Panc1 (cell line): Measurements from ENCODE around the gene BTG1. TPM values are rescaled to one million over a fixed set of nuclear protein-coding genes. Genes with fewer than 3 reads are reported as not detected.

ENCODE experiments used
- ATAC-seq: fragments of 200-7000 bp; cut with Tn5 transposase; 2 replicates; pipeline ENCODE4 v1.9.1; 2020; ENCODE audit warnings: mild to moderate bottlenecking, moderate library complexity
- BruUV-seq: library from RNA; stranded (reverse); fragments of 400-500 nt; replicated peaks from 2 replicates; lab custom pipeline; 2021; lab: Mats Ljungman, UMichigan
- CTCF ChIA-PET: fragments of 300-600 bp; sonication (Branson Sonifier 250); formaldehyde crosslinking; loops from one replicate; lab custom pipeline; 2022; ENCODE audit warnings: antibody characterized with exemption; lab: Charles Lee
- POLR2A ChIA-PET: fragments of 300-600 bp; sonication (Branson Sonifier 250); formaldehyde crosslinking; loops from one replicate; lab custom pipeline; 2022; ENCODE audit warnings: antibody characterized with exemption; lab: Charles Lee
- DNase-seq: peaks from one replicate; pipeline ENCODE4 v3.0.0-alpha.2; 2010; ENCODE audit warnings: low read depth, low spot score
- H3K27ac ChIP-seq: 2 replicates; pipeline ENCODE4 v1.5.1; 2011; ENCODE audit warnings: mild to moderate bottlenecking, low read length, inconsistent platforms
- H3K27me3 ChIP-seq: fragments of 200-500 bp; sonication (Bioruptor generic); 2 replicates; pipeline ENCODE4 v1.6.0; 2014; ENCODE audit warnings: low read length, inconsistent platforms; ENCODE audit not compliant: control insufficient read depth, insufficient read depth
- H3K36me3 ChIP-seq: fragments of 200-500 bp; sonication (Bioruptor generic); 2 replicates; pipeline ENCODE4 v1.5.1; 2014; ENCODE audit warnings: inconsistent platforms, mild to moderate bottlenecking, low read length, moderate library complexity; ENCODE audit not compliant: control insufficient read depth, insufficient read depth
- H3K4me1 ChIP-seq: 2 replicates; pipeline ENCODE4 v1.5.1; 2011; ENCODE audit warnings: inconsistent platforms, mild to moderate bottlenecking, low read length, moderate library complexity; ENCODE audit not compliant: control insufficient read depth, insufficient read depth
- H3K4me3 ChIP-seq, 2 experiments: 2 replicates each; pipeline ENCODE4 v1.5.1; 2011 to 2012; ENCODE audit warnings: low read depth in 2 of 2, low read length in 2 of 2, mild to moderate bottlenecking in 2 of 2, inconsistent platforms in 1 of 2, moderate library complexity in 1 of 2
- H3K9me3 ChIP-seq: fragments of 200-500 bp; sonication (Bioruptor generic); 2 replicates; pipeline ENCODE4 v1.5.1; 2014; ENCODE audit warnings: low read depth, mild to moderate bottlenecking, inconsistent platforms, low read length, moderate library complexity; ENCODE audit not compliant: control insufficient read depth, insufficient read depth
- CTCF ChIP-seq: fragments of 450-650 bp; IDR thresholded peaks from 2 replicates; pipeline ENCODE4 v1.5.1; 2017; ENCODE audit warnings: mild to moderate bottlenecking
- POLR2AphosphoS5 ChIP-seq: IDR thresholded peaks from 2 replicates; pipeline ENCODE4 v1.6.1; 2012; ENCODE audit warnings: mild to moderate bottlenecking, low read depth, low read length, moderate library complexity
- SIN3A ChIP-seq: IDR thresholded peaks from 2 replicates; pipeline ENCODE4 v1.6.1; 2012; ENCODE audit warnings: low read depth, mild to moderate bottlenecking, low read length, moderate library complexity, borderline replicate concordance; ENCODE audit not compliant: insufficient read depth
- TCF7L2 ChIP-seq: IDR thresholded peaks from 2 replicates; pipeline ENCODE4 v1.6.1; 2011; ENCODE audit warnings: mild to moderate bottlenecking, low read depth, low read length, inconsistent platforms
- in situ Hi-C: cut with HindIII; loops from 2 replicates; pipeline ENCODE4 v1.10.0; 2016; ENCODE audit warnings: low sequenced_read_pairs, low pct_unique_long_range_greater_than_20kb
- intact Hi-C: fragments of 100-400 bp; cut with micrococcal nuclease; formaldehyde crosslinking; loops from one replicate; pipeline ENCODE4 v1.10.0; 2022; ENCODE audit not compliant: unreplicated experiment
- total RNA-seq: library from RNA; stranded (reverse); gene quantifications from one replicate; pipeline ENCODE4 v1.2.1, GENCODE V29; 2021; ENCODE audit not compliant: unreplicated experiment
- TF ChIP-seq, protein P1 (sequence below), 2 experiments: IDR thresholded peaks; 2 replicates each; pipeline ENCODE4 v1.6.1; 2011 to 2012; ENCODE audit warnings: low read depth in 2 of 2, control low read depth in 1 of 2, low read length in 1 of 2, mild to moderate bottlenecking in 1 of 2, moderate library complexity in 1 of 2; ENCODE audit not compliant: insufficient read depth in 1 of 2

Gene BTG1
- total RNA-seq, 1 experiment from 2014 or later = 50.0 TPM

DNA sequence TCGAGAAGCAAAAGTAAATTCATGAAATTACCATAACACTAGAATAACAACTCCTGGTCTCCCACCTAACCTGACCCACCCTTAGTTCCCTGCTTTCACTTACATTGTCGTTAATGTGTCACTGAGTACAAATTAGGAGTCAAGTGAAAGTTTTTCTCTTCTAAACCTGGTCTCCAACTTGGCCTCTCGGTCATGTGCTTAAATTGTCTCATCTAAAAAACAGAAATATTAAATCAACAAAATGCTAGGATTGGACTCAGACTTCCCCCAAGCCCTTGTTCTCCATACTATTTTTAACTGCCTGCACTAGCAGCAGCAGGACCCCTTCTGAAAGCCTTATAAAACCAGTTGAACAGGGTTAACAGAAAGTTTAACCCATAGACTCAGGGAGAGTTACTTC, 1.8 kb upstream of the BTG1 start:
- no peaks in the 10 kb centered on the region for H3K27me3 ChIP-seq
- H3K4me1 ChIP-seq = peaks cover 16% of the 10 kb centered on the region
- ChIA-PET POLR2A (no interaction called here), CTCF (no interaction called here)
- intact Hi-C loops (loop anchor here (5.0 to 10.0 kb wide), 3 partner anchors 143 to 505 kb away; no protein-coding TSS in a partner anchor), in situ Hi-C loops (no loop called here)
- no peak for TF ChIP-seq TCF7L2
- TF ChIP-seq, protein P1, sequence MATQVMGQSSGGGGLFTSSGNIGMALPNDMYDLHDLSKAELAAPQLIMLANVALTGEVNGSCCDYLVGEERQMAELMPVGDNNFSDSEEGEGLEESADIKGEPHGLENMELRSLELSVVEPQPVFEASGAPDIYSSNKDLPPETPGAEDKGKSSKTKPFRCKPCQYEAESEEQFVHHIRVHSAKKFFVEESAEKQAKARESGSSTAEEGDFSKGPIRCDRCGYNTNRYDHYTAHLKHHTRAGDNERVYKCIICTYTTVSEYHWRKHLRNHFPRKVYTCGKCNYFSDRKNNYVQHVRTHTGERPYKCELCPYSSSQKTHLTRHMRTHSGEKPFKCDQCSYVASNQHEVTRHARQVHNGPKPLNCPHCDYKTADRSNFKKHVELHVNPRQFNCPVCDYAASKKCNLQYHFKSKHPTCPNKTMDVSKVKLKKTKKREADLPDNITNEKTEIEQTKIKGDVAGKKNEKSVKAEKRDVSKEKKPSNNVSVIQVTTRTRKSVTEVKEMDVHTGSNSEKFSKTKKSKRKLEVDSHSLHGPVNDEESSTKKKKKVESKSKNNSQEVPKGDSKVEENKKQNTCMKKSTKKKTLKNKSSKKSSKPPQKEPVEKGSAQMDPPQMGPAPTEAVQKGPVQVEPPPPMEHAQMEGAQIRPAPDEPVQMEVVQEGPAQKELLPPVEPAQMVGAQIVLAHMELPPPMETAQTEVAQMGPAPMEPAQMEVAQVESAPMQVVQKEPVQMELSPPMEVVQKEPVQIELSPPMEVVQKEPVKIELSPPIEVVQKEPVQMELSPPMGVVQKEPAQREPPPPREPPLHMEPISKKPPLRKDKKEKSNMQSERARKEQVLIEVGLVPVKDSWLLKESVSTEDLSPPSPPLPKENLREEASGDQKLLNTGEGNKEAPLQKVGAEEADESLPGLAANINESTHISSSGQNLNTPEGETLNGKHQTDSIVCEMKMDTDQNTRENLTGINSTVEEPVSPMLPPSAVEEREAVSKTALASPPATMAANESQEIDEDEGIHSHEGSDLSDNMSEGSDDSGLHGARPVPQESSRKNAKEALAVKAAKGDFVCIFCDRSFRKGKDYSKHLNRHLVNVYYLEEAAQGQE (IDR thresholded peaks at IDR 0.05; ENCODE audit: insufficient read depth in 1 of 2, low read depth in 2 of 2, low read length in 1 of 2) = no peak
- no peak for TF ChIP-seq CTCF
- TF ChIP-seq POLR2AphosphoS5 = no peak
- no peak for TF ChIP-seq SIN3A
- no peak overlapping the region for H3K4me3 ChIP-seq
- no peak overlapping the region for H3K27ac ChIP-seq
- DNase-seq = no peak
- no TSS peak for BruUV-seq
- peaks cover 13% of the 10 kb centered on the region for H3K36me3 ChIP-seq
- no peaks in the 10 kb centered on the region for H3K9me3 ChIP-seq
- no peak for ATAC-seq

DNA sequence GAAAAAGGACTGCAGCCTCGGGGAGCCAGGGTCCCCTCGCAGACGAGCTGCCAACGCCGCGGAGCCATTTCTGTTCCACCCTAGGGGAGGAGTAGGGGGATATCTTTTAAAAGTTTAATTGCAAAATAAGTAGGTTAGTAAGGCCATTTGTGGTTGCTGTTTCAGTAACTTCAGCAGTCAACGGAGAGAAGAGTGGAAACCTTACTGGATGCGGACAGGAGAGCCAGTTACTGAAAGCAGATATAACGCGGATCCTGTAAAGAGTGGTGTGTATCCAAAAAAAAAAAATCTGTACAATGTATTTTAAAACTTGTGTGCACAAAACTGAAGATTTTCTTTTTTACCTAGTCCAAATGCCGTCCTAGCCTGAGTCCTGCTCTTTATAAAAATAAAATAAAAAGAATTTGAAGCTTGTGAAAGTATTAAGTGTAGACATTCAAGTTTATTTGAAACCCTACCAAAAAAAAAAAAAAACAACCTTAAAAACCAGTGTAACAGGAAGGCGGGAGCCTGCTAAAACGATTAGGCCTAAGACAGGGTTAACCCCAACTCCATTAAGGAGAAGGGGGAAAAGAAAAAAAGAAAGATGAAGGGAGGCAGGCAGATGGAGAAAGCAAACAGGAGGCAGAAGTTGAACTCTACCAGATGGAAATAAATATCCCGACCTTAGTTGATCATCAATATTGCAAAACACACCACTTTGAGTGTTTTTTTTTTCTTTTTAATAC, 1.0 kb upstream of the BTG1 start:
- H3K27me3 ChIP-seq = no peaks in the 10 kb centered on the region
- ChIA-PET CTCF (interaction anchor here (0.9 to 3.2 kb wide), 2 partner anchors 10 to 765 kb away, joined by 4 to 9 read pairs; no protein-coding TSS in a partner anchor), POLR2A (interaction anchor here (0.6 to 1.6 kb wide), 7 partner anchors 10 to 572 kb away, joined by 3 to 20 read pairs (median 4); no protein-coding TSS in a partner anchor)
- peaks cover 21% of the 10 kb centered on the region for H3K36me3 ChIP-seq
- DNase-seq (no peak), ATAC-seq (no peak)
- peaks cover 22% of the 10 kb centered on the region for H3K4me1 ChIP-seq
- peak overlapping the region; percentile 68 for H3K27ac ChIP-seq
- peak overlapping the region; percentile 56 to 78 for H3K4me3 ChIP-seq
- TF ChIP-seq, protein P1 (IDR thresholded peaks at IDR 0.05; ENCODE audit: insufficient read depth in 1 of 2, low read depth in 2 of 2, low read length in 1 of 2) = no peak
- TF ChIP-seq SIN3A = 0 out of 2 replicates have a peak, but pooled peaks have one; percentile 1
- TF ChIP-seq POLR2AphosphoS5 = no peak
- TF ChIP-seq TCF7L2 = no peak
- BruUV-seq = TSS peak; percentile 90
- intact Hi-C loops = loop anchor here (5.0 to 10.0 kb wide), 3 partner anchors 142 to 506 kb away; no protein-coding TSS in a partner anchor
- no peaks in the 10 kb centered on the region for H3K9me3 ChIP-seq
- in situ Hi-C loops = no loop called here
